ENCODE results near the gene CHCHD3. TPM values are rescaled to one million over a fixed set of nuclear protein-coding genes. Genes with fewer than 3 reads are reported as not detected.

The CHCHD3 gene
- total and polyA plus RNA-seq, 2 of the 4 experiments (the other 2 are of a cell fraction), result 56.9 to 141 TPM

GRCh38 chr7:132778761-132779160 lies 303.1 kb downstream of the CHCHD3 start:
- H2BK5ac ChIP-seq (ENCODE audit: low read depth, low read length, poor library complexity, severe bottlenecking), result no peak overlapping the region
- H3K4me2 ChIP-seq (ENCODE audit: low read depth, low read length), result no peak overlapping the region
- H3K23ac ChIP-seq (ENCODE audit: low read depth, low read length), result no peak overlapping the region
- no TSS peak for BruUV-seq (replicated peaks)
- no peaks in the 10 kb centered on the region for H3K36me3 ChIP-seq (ENCODE audit: control insufficient read depth, insufficient read depth, low read length)
- no peaks in the 10 kb centered on the region for H3K79me1 ChIP-seq (ENCODE audit: low read depth in 1 of 2, low read length in 2 of 2)
- no peak overlapping the region for H2AK9ac ChIP-seq (replicated peaks; ENCODE audit: low read depth, low read length, poor library complexity)
- H3K27me3 ChIP-seq (ENCODE audit: control insufficient read depth, insufficient read depth, low read length), result peaks cover 5% of the 10 kb centered on the region
- no peak overlapping the region for H4K91ac ChIP-seq (ENCODE audit: insufficient read depth, low read depth, low read length)
- no peak overlapping the region for H2BK15ac ChIP-seq (ENCODE audit: low read depth, low read length)
- in situ Hi-C loops (cut with MboI; ENCODE audit: low sequenced_read_pairs), result no loop called here
- H3K9me3 ChIP-seq (ENCODE audit: control insufficient read depth, insufficient read depth, low read length), result no peaks in the 10 kb centered on the region
- no peak for DNase-seq
- H3K9ac ChIP-seq (ENCODE audit: low read depth, low read length), result no peak overlapping the region
- H2BK20ac ChIP-seq (ENCODE audit: low read depth, low read length), result no peak overlapping the region
- 100% methylated on average over 2 of the region's 4 CpGs; no CpG with 5 or more reads in 1 of the 2 experiments for WGBS, 2 experiments (ENCODE audit: extremely low coverage in 2 of 2, insufficient read length in 1 of 2)
- H4K5ac ChIP-seq (ENCODE audit: low read depth, low read length), result no peak overlapping the region
- ChIA-PET POLR2A (ENCODE audit: unreplicated experiment) (no interaction called here), CTCF (interaction anchor here (0.6 kb wide), 1 partner anchor 26 kb away, joined by 3 read pairs; no protein-coding TSS in a partner anchor)
- no peak overlapping the region for H3K56ac ChIP-seq (ENCODE audit: extremely low read depth, insufficient read depth, low read length)
- intact Hi-C loops (cut with micrococcal nuclease), result no loop called here
- no peak for ATAC-seq (ENCODE audit: low read depth)
- H4K8ac ChIP-seq (ENCODE audit: low read depth in 2 of 2, low read length in 2 of 2), result no peak overlapping the region
- no peak overlapping the region for H3K14ac ChIP-seq (replicated peaks; ENCODE audit: low read depth, low read length)
- H3K9me1 ChIP-seq (ENCODE audit: insufficient read depth, low read length), result peaks cover 9% of the 10 kb centered on the region; the same call in 1 of the 2 replicates
- no peak overlapping the region for H3K4ac ChIP-seq (ENCODE audit: low read depth, low read length)
- H2AFZ ChIP-seq (replicated peaks; ENCODE audit: low read length, poor library complexity), result no peak overlapping the region
- TF ChIP-seq MAFK (IDR thresholded peaks at IDR 0.05; ENCODE audit: low read depth, low read length), result no peak
- TF ChIP-seq SMC3 (IDR thresholded peaks at IDR 0.05; ENCODE audit: low read depth, low read length), result no peak
- TF ChIP-seq RCOR1 (IDR thresholded peaks at IDR 0.05; ENCODE audit: insufficient replicate concordance, low read length), result no peak
- TF ChIP-seq RAD21 (IDR thresholded peaks at IDR 0.05; ENCODE audit: low read length), result no peak
- TF ChIP-seq POLR2A (IDR thresholded peaks at IDR 0.05; ENCODE audit: low read depth, low read length), result no peak
- no peak for TF ChIP-seq RFX5 (IDR thresholded peaks at IDR 0.05; ENCODE audit: low read depth, low read length)
- no peak for TF ChIP-seq CEBPB (IDR thresholded peaks at IDR 0.05; ENCODE audit: low read depth, low read length)
- TF ChIP-seq CTCF (conservative IDR thresholded peaks at IDR 0.05; ENCODE audit: low read depth, low read length), result no peak
- TF ChIP-seq USF2 (IDR thresholded peaks at IDR 0.05; ENCODE audit: low read depth, low read length), result no peak
- TF ChIP-seq BHLHE40 (IDR thresholded peaks at IDR 0.05; ENCODE audit: low read depth, low read length), result no peak
- TF ChIP-seq MXI1 (IDR thresholded peaks at IDR 0.05; ENCODE audit: borderline replicate concordance, low read depth, low read length), result no peak
- TF ChIP-seq CHD1 (IDR thresholded peaks at IDR 0.05; ENCODE audit: low read depth, low read length), result no peak
- no peak for TF ChIP-seq FOS (IDR thresholded peaks at IDR 0.05; ENCODE audit: low read depth, low read length)
- no peak for TF ChIP-seq MAZ (IDR thresholded peaks at IDR 0.05; ENCODE audit: borderline replicate concordance, low read depth, low read length)
- dilution Hi-C loops (cut with HindIII; ENCODE audit: low sequenced_read_pairs, unreplicated experiment), result no loop called here
- no peak overlapping the region for H2BK120ac ChIP-seq (ENCODE audit: low read depth, low read length)
- H4K20me1 ChIP-seq (ENCODE audit: insufficient read depth, low read length), result no peaks in the 10 kb centered on the region
- no peak overlapping the region for H2AK5ac ChIP-seq (ENCODE audit: low read depth, low read length)
- no peak overlapping the region for H3K18ac ChIP-seq (ENCODE audit: low read depth, low read length)
- H3K4me1 ChIP-seq (ENCODE audit: control insufficient read depth, insufficient read depth, low read length), result peaks cover 8% of the 10 kb centered on the region
- no peak overlapping the region for H3K27ac ChIP-seq (ENCODE audit: insufficient read depth, low read length)
- no peak overlapping the region for H3K4me3 ChIP-seq (ENCODE audit: insufficient read depth, low read depth, low read length)
